ENCODE measurements around the gene HNRNPUL1. TPM values are rescaled to one million over a fixed set of nuclear protein-coding genes. Genes with fewer than 3 reads are reported as not detected.

Gene HNRNPUL1
- total and polyA plus RNA-seq, 10 of the 15 experiments (the other 5 are each of a cell fraction or from before 2014, with no cell fraction given), result 11.1 to 276 (median 117) TPM

GRCh38 chr19:41353466-41354342, 89.5 kb downstream of the HNRNPUL1 start, which contains the start of gene TGFB1:
Gene TGFB1 (minus strand): TSS chr19:41353922. CDS start chr19:41353044, 878 bp downstream.
- POLR2A ChIA-PET, result interaction anchor here (1.0 to 3.2 kb wide), 4 partner anchors 11 to 90 kb away, joined by 4 to 46 read pairs (median 8); partner anchors contain the start of gene B9D2
- FAIRE-seq, result no peak
- SMC1A ChIA-PET (ENCODE audit: uncharacterized antibody, unreplicated experiment), result interaction anchor here (3.1 kb wide), 1 partner anchor 90 kb away, joined by 14 read pairs; the partner anchor contains the start of gene HNRNPUL1
- TF ChIP-seq ESRRA (IDR thresholded peaks at IDR 0.05; ENCODE audit: low read length), result no peak
- no peak for TF ChIP-seq FOXK2 (IDR thresholded peaks at IDR 0.05)
- no peak for TF ChIP-seq RELB (IDR thresholded peaks at IDR 0.05; ENCODE audit: low read depth)
- TF ChIP-seq SIN3A (IDR thresholded peaks at IDR 0.05; ENCODE audit: low read depth, low read length), result no peak
- no peak for TF ChIP-seq IRF4 (IDR thresholded peaks at IDR 0.05; ENCODE audit: low read depth, low read length)
- TF ChIP-seq POU2F2 (IDR thresholded peaks at IDR 0.05; ENCODE audit: borderline replicate concordance, low read depth, low read length), result 0 out of 3 replicates have a peak, but pooled peaks have one; percentile 3
- 0 out of 2 replicates have a peak, but pooled peaks have one; percentile 64 for TF ChIP-seq POLR2AphosphoS2 (IDR thresholded peaks at IDR 0.05; ENCODE audit: low read depth, low read length)
- TF ChIP-seq KAT2A (conservative IDR thresholded peaks at IDR 0.05; ENCODE audit: control insufficient read depth, low read depth, low read length), result no peak
- no peak for TF ChIP-seq NRF1 (conservative IDR thresholded peaks at IDR 0.05; ENCODE audit: low read depth, low read length)
- TF ChIP-seq ATF2 (IDR thresholded peaks at IDR 0.05; ENCODE audit: low read length), result no peak
- peak; percentile 100 for TF ChIP-seq NFXL1 (IDR thresholded peaks at IDR 0.05; ENCODE audit: borderline replicate concordance)
- no peak for TF ChIP-seq E2F4 (IDR thresholded peaks at IDR 0.05; ENCODE audit: low read depth, low read length)
- TF ChIP-seq ETV6 (conservative IDR thresholded peaks at IDR 0.05 in 1 of 2, IDR thresholded peaks at IDR 0.05 in 1 of 2; ENCODE audit: borderline replicate concordance in 1 of 2, low read depth in 1 of 2), result no peak
- TF ChIP-seq ZNF274 (IDR thresholded peaks at IDR 0.05; ENCODE audit: insufficient read depth, insufficient read length), result no peak
- no peak for TF ChIP-seq BRCA1 (IDR thresholded peaks at IDR 0.05; ENCODE audit: low read depth, low read length)

More at GRCh38 chr19:41353466-41354342, 89.5 kb downstream of the HNRNPUL1 start, which contains the start of gene TGFB1:
- DNase-seq (ENCODE audit: low read depth, low spot score) (peak; percentile 62), ATAC-seq (peak; percentile 64)
- H3K9ac ChIP-seq (ENCODE audit: control insufficient read depth, insufficient read depth, low read length), result peak within 1 kb of the TSS; percentile 87
- H3K36me3 ChIP-seq (ENCODE audit: control insufficient read depth in 2 of 2, insufficient read depth in 2 of 2, low read length in 1 of 2), result no peaks in the 10 kb centered on the region; a peak in 1 of 4 replicates
- H3K4me2 ChIP-seq (ENCODE audit: control insufficient read depth, insufficient read depth), result peak within 1 kb of the TSS; percentile 78
- H4K20me1 ChIP-seq (ENCODE audit: control insufficient read depth, insufficient read depth), result 0 out of 2 replicates have a peak, but pooled peaks cover 2% of the 10 kb centered on the region
- in situ Hi-C loops (cut with MboI) (no loop called here), intact Hi-C loops (cut with micrococcal nuclease; ENCODE audit: unreplicated experiment) (loop anchor here (2.0 to 5.0 kb wide), 4 partner anchors 41 to 184 kb away; partner anchors contain the start of gene CCDC97)
- H3K4me3 ChIP-seq, result peak within 1 kb of the TSS; percentile 89
- H3K27ac ChIP-seq (ENCODE audit: control insufficient read depth, insufficient read depth), result peak within 1 kb of the TSS; percentile 84
- H3K4me1 ChIP-seq (ENCODE audit: control insufficient read depth, insufficient read depth, low read length), result peaks cover 16% of the 10 kb centered on the region
- TSS peak; percentile 88 for BruUV-seq (replicated peaks)
- H3K9me3 ChIP-seq (replicated peaks; ENCODE audit: control insufficient read depth, insufficient read depth, low read length), result no peaks in the 10 kb centered on the region
- no peak within 1 kb of the TSS; the same call in 1 of the 2 replicates for H2AFZ ChIP-seq (ENCODE audit: control insufficient read depth, low read depth, low read length)
- ChIA-PET CTCF (interaction anchor here (1.5 to 6.4 kb wide), 5 partner anchors 11 to 90 kb away, joined by 3 to 91 read pairs (median 19); partner anchors contain the start of genes B9D2, CCDC97 and HNRNPUL1), RAD21 (ENCODE audit: unreplicated experiment) (interaction anchor here (0.9 to 3.4 kb wide), 7 partner anchors 11 to 150 kb away, joined by 3 to 41 read pairs (median 6); partner anchors contain the start of genes B9D2 and DMAC2)
- WGBS (ENCODE audit: insufficient coverage, insufficient replicate concordance, low lambda C conversion rate, missing lambda C conversion rate), result 1% methylated on average over 60 of the region's 78 CpGs
- H3K27me3 ChIP-seq (replicated peaks in 1 of 2; ENCODE audit: control insufficient read depth in 2 of 2, insufficient read depth in 2 of 2, low read length in 1 of 2), result no peaks in the 10 kb centered on the region
- H3K79me2 ChIP-seq (ENCODE audit: control insufficient read depth, insufficient read depth, low read length), result peaks cover 47% of the 10 kb centered on the region
